Measurements from ENCODE around the gene PARN. TPM values are rescaled to one million over a fixed set of nuclear protein-coding genes. Genes with fewer than 3 reads are reported as not detected.

The PARN gene
- total RNA-seq (ENCODE audit: low replicate concordance) = 14.4 and 21.8 TPM in 2 replicates

GRCh38 chr16:14629919-14630619 is at the start of gene PARN:
TSS of gene PARN (minus strand) at chr16:14630260. CDS start at chr16:14630125, 135 bp downstream.

DNA sequence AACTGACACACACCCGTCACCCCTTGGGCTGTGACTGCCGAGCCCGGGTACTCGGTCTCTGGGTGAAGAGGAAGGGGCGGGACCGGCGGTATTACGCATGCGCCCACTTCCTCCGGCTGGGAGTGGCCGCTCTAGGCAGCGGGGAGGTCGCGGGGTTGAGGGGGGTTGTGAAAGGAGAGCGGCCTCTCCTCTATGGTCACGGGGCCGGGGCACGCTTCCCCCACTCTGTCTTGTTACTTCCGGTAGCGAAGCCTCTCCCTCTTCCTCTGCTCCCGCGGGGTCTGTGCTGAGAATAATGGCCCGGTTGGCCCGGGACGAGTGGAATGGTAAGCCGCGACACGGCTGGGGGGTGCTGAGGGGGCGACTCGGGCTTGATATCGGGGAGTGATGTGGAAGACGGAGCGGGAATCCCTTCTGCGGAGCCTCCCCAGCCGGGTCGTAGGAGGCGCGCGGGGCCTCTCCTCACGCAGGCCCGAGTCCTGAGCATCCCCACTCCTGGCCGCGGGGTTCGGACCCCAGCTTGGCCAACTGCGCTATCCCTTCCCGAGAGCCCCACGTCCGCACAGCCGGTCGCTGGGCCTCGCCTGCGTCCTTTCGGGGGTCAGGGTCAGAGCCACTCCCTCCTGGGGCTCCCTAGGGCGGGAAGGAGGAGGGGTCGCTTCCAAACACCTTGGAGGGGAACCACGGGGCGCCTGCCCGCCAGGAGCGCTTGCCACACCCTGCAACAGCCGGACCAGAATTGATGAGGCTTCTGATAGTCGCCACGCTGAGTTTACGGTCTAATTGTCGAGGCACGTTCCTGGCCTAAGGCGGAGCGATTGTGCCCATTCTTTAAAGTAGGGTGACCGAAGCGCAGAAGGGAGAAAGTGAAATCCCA is 2.9 kb upstream of the PARN start, which contains the start of gene BFAR:
BFAR (plus strand) TSS at position 259 of the 877 bp plus-strand sequence. CDS start 11,396 bp downstream, outside the sequence.

Other genes with a start within 250 kb of the PARN start
- 30.4 and 47.4 TPM in 2 replicates for gene BFAR, start 2.7 kb upstream of the PARN start, total RNA-seq (ENCODE audit: low replicate concordance)
- not detected in 2 replicates for gene PLA2G10, start 64.0 kb upstream of the PARN start, total RNA-seq (ENCODE audit: low replicate concordance)
- 0.70 and 1.2 TPM in 2 replicates for gene NPIPA3, start 73.2 kb upstream of the PARN start, total RNA-seq (ENCODE audit: low replicate concordance)
- 0.70 TPM in 1 of 2 replicates, not detected in the other for gene NPIPA2, start 112.3 kb upstream of the PARN start, total RNA-seq (ENCODE audit: low replicate concordance)
- 74.9 and 103 TPM in 2 replicates for gene NOMO1, start 203.5 kb upstream of the PARN start, total RNA-seq (ENCODE audit: low replicate concordance)